Measurements from ENCODE around the gene CD47. TPM values are rescaled to one million over a fixed set of nuclear protein-coding genes. Genes with fewer than 3 reads are reported as not detected.

CD47 gene
- polyA plus RNA-seq, 1 experiment, result 13.4 TPM

DNA sequence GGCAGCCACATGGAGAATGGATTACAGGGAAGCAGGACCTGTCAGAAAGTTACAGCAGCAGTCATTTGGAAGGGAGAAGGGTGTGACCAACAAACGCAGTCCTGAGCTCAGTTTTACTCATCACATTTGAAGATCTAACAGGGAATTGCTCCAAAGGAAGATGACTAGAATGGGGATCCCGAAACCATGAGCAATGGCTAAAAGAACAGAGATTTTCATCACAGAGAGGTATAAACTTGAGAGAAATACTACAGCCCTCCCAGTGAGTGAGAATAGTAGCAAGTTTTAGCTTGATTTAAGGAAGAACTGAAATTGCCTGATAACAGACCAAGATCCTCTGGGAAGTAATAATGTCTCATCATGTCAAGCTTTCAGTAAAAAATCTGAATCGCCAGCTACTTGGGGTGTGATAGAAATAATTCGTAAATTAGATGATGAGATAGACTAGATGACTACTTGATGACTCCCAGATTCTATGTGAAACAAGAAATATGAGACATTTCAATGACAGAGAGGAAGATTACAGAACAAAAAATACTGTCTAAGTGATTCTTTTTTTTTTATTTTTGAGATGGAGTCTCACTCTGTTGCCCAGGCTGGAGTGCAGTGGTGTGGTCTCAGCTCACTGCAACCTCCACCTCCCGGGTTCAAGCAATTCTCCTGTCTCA lies 16.9 kb downstream of the CD47 start:
- TF ChIP-seq, protein P1, sequence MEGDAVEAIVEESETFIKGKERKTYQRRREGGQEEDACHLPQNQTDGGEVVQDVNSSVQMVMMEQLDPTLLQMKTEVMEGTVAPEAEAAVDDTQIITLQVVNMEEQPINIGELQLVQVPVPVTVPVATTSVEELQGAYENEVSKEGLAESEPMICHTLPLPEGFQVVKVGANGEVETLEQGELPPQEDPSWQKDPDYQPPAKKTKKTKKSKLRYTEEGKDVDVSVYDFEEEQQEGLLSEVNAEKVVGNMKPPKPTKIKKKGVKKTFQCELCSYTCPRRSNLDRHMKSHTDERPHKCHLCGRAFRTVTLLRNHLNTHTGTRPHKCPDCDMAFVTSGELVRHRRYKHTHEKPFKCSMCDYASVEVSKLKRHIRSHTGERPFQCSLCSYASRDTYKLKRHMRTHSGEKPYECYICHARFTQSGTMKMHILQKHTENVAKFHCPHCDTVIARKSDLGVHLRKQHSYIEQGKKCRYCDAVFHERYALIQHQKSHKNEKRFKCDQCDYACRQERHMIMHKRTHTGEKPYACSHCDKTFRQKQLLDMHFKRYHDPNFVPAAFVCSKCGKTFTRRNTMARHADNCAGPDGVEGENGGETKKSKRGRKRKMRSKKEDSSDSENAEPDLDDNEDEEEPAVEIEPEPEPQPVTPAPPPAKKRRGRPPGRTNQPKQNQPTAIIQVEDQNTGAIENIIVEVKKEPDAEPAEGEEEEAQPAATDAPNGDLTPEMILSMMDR (IDR thresholded peaks at IDR 0.05; ENCODE audit: insufficient read depth, low read depth, low read length), result no peak
- POLR2A ChIA-PET, result no interaction called here
- Histone ChIP-seq H3K36me3 (ENCODE audit: control insufficient read depth, insufficient read depth, low read length) (no peaks in the 10 kb centered on the region; the same call in 1 of the 2 replicates), H3K27me3 (ENCODE audit: control insufficient read depth, insufficient read depth, low read length) (no peaks in the 10 kb centered on the region), H3K4me3 (ENCODE audit: low read depth, low read length) (no peak overlapping the region)
- no peak for DNase-seq (ENCODE audit: low read depth)
- CTCF ChIA-PET, result no interaction called here

DNA sequence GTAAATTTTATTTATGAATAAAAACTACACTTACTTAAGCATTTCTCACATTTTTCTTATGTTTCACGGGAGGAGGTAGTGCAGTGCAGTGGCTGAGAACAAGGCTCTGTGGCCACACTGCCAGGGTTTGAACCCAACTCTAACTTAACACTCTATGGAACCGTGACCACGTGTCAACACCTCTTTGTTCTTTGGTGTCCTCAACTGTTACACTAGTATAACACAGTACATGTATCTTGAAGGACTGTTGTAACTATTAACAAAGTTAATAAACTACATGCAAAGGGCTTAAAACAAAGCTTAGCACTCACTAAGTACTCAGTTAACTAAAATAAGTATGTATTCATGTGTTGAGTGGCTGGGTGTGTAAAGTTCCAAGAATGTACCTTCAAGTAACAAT lies 19.5 kb downstream of the CD47 start:
- ChIA-PET POLR2A (no interaction called here), CTCF (no interaction called here)
- no peak overlapping the region for H3K4me3 ChIP-seq (ENCODE audit: low read depth, low read length)
- peaks cover 1% of the 10 kb centered on the region; the same call in 1 of the 2 replicates for H3K36me3 ChIP-seq (ENCODE audit: control insufficient read depth, insufficient read depth, low read length)
- TF ChIP-seq, protein P1 (IDR thresholded peaks at IDR 0.05; ENCODE audit: insufficient read depth, low read depth, low read length), result no peak
- no peak for DNase-seq (ENCODE audit: low read depth)
- H3K27me3 ChIP-seq (ENCODE audit: control insufficient read depth, insufficient read depth, low read length), result no peaks in the 10 kb centered on the region

DNA sequence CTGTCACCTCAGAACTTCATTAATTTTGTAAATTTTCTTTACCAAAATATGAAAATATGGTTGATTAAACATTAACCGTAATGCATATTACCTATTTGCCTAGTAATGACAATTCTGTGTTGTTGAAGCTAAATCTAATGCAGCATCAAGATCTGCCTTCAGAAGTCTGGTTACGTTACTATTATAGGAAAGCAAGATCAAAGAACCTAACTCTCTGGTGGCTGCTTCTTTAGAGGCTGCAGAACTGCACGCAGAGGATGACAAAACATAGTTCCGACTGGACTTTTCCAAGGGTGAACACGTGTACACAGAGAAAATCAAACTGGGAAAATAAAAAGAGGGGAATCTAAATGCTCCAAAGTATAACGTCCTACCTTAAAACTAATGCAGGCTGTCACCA lies 20.5 kb downstream of the CD47 start:
- Histone ChIP-seq H3K4me3 (ENCODE audit: low read depth, low read length) (no peak overlapping the region), H3K27me3 (ENCODE audit: control insufficient read depth, insufficient read depth, low read length) (no peaks in the 10 kb centered on the region), H3K36me3 (ENCODE audit: control insufficient read depth, insufficient read depth, low read length) (peaks cover 1% of the 10 kb centered on the region; the same call in 1 of the 2 replicates)
- CTCF ChIA-PET, result no interaction called here
- no peak for DNase-seq (ENCODE audit: low read depth)
- POLR2A ChIA-PET, result no interaction called here
- TF ChIP-seq, protein P1 (IDR thresholded peaks at IDR 0.05; ENCODE audit: insufficient read depth, low read depth, low read length), result no peak

DNA sequence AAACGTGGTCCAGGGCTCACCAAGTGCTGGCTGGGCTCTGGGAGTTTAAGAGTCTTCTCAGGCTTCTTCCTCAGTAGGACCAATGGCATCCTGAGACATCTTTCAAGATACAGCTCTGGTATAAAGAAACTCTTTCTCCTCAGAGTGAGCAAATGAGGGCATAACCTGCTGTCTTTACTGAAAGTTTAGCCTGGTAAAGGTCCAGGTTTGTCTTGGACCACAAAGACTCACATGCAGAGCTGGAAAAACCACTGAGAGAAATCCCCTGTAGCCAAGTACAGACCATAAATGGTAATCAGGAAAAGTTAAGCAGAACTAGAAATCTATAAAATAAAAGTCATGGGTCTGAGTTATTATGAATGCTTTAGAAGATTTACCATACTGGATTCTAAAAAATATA lies 23.1 kb downstream of the CD47 start:
- Histone ChIP-seq H3K4me3 (ENCODE audit: low read depth, low read length) (no peak overlapping the region), H3K27me3 (ENCODE audit: control insufficient read depth, insufficient read depth, low read length) (no peaks in the 10 kb centered on the region), H3K36me3 (ENCODE audit: control insufficient read depth, insufficient read depth, low read length) (peaks cover 1% of the 10 kb centered on the region; the same call in 1 of the 2 replicates)
- POLR2A ChIA-PET, result no interaction called here
- no peak for DNase-seq (ENCODE audit: low read depth)
- CTCF ChIA-PET, result interaction anchor here (1.3 kb wide), 1 partner anchor 14 kb away, joined by 5 read pairs; no protein-coding TSS in a partner anchor
- TF ChIP-seq, protein P1 (IDR thresholded peaks at IDR 0.05; ENCODE audit: insufficient read depth, low read depth, low read length), result no peak

DNA sequence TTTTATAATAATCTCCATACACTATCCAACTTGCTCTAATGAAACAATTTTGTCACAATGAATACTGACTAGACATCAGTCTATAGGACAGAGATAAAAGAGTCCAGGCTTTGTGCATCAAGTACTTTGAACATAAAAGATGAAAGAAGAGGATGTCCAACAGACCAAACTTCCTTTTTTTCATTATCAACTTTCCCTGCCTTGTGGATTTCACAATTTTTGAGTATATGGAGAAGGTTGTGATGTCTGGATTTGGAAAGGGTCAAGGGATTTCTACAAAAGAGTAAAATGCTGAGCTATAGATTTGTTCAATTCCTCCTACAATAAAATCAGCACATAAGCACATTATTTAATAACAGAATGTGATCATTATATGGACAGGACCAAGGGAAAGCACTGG lies 25.7 kb downstream of the CD47 start:
- TF ChIP-seq, protein P1 (IDR thresholded peaks at IDR 0.05; ENCODE audit: insufficient read depth, low read depth, low read length), result no peak
- CTCF ChIA-PET, result interaction anchor here (1.2 kb wide), 1 partner anchor 10 kb away, joined by 3 read pairs; no protein-coding TSS in a partner anchor
- Histone ChIP-seq H3K27me3 (ENCODE audit: control insufficient read depth, insufficient read depth, low read length) (no peaks in the 10 kb centered on the region), H3K36me3 (ENCODE audit: control insufficient read depth, insufficient read depth, low read length) (peaks cover 1% of the 10 kb centered on the region; the same call in 1 of the 2 replicates), H3K4me3 (ENCODE audit: low read depth, low read length) (no peak overlapping the region)
- POLR2A ChIA-PET, result no interaction called here
- no peak for DNase-seq (ENCODE audit: low read depth)

Measured in BJ (cell line).